ENCODE measurements around the gene RAB11FIP4.

DNA sequence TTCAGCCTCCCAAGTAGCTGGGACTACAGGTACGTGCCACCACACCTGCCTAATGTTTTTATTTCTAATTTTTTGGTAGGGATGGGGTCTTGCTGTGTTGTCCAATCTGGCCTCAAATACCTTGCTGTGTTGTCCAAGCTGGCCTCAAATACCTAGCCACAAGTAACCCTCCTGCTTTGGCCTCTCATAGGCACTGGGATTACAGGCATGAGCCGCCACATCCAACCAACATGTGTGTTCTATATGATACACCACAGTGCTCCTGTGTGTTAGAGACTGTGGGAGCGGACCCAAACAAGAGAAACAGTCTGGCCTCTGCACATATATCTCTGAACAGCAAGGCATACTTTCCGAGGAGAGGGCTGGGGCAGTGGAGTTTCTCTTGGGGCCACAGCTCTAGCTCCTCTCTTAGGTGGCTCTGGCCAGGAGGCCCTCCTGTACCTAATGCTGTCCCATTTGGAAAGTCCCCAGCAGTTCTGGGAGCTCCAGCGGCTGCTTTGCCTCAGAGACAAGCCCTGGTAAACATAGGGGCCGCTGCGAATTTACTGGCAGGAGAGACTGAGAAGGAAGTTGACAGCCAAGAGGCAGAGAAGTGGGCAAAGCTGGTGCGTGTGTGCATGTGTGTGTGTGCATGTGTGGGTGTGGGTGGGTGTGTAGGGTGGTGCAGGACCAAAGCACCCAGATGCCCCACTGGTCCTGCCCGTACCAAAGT is 95.0 kb downstream of the RAB11FIP4 start:
- TF ChIP-seq, protein P1, sequence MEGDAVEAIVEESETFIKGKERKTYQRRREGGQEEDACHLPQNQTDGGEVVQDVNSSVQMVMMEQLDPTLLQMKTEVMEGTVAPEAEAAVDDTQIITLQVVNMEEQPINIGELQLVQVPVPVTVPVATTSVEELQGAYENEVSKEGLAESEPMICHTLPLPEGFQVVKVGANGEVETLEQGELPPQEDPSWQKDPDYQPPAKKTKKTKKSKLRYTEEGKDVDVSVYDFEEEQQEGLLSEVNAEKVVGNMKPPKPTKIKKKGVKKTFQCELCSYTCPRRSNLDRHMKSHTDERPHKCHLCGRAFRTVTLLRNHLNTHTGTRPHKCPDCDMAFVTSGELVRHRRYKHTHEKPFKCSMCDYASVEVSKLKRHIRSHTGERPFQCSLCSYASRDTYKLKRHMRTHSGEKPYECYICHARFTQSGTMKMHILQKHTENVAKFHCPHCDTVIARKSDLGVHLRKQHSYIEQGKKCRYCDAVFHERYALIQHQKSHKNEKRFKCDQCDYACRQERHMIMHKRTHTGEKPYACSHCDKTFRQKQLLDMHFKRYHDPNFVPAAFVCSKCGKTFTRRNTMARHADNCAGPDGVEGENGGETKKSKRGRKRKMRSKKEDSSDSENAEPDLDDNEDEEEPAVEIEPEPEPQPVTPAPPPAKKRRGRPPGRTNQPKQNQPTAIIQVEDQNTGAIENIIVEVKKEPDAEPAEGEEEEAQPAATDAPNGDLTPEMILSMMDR (IDR thresholded peaks at IDR 0.05) = no peak
- no peak for TF ChIP-seq EP300 (IDR thresholded peaks at IDR 0.05; ENCODE audit: low read depth)

All from transverse colon (tissue), 3 donors.